IMR-90 (cell line): ENCODE data around the gene SSR1.
"Not testable (repeated sequence)": the region's sequence is repeated elsewhere in the genome, so short reads cannot be mapped to it uniquely, and the experiment has no call there.

Source experiments
- MAZ ChIP-seq: IDR thresholded peaks from 2 replicates; pipeline ENCODE4 v1.6.1; 2012; ENCODE audit warnings: low read depth, mild to moderate bottlenecking, low read length, improper control_type of control experiment, moderate library complexity, borderline replicate concordance
- POLR2A ChIP-seq: IDR thresholded peaks from 2 replicates; pipeline ENCODE4 v1.6.1; 2012; ENCODE audit warnings: mild to moderate bottlenecking, low read depth, low read length
- TF ChIP-seq, protein P1 (sequence below): conservative IDR thresholded peaks from 2 replicates; pipeline ENCODE4 v1.5.1; 2012; ENCODE audit warnings: mild to moderate bottlenecking, low read depth, low read length, improper control_type of control experiment

DNA sequence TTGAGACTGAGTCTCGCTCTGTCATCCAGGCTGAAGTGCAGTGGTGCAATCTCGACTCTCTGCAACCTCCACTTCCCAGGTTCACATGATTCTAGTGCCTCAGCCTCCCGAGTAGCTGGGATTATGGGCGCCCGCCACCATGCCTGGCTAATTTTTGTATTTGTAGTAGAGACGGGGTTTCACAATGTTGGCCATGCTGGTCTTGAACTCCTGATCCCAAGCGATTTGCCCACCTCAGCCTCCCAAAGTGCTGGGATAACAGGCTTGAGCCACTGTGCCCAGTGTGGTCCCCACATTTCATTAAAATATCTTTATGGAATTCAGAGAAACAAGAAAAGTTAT, 47.6 kb downstream of the SSR1 start:
- TF ChIP-seq, protein P1, sequence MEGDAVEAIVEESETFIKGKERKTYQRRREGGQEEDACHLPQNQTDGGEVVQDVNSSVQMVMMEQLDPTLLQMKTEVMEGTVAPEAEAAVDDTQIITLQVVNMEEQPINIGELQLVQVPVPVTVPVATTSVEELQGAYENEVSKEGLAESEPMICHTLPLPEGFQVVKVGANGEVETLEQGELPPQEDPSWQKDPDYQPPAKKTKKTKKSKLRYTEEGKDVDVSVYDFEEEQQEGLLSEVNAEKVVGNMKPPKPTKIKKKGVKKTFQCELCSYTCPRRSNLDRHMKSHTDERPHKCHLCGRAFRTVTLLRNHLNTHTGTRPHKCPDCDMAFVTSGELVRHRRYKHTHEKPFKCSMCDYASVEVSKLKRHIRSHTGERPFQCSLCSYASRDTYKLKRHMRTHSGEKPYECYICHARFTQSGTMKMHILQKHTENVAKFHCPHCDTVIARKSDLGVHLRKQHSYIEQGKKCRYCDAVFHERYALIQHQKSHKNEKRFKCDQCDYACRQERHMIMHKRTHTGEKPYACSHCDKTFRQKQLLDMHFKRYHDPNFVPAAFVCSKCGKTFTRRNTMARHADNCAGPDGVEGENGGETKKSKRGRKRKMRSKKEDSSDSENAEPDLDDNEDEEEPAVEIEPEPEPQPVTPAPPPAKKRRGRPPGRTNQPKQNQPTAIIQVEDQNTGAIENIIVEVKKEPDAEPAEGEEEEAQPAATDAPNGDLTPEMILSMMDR = not testable (repeated sequence)
- not testable (repeated sequence) for TF ChIP-seq POLR2A, MAZ
